ENCODE measurements around the gene ARPC2.

- no peak for TF ChIP-seq CTCF (IDR thresholded peaks at IDR 0.05; ENCODE audit: low read depth, low read length, missing input control)
- TF ChIP-seq JUND (IDR thresholded peaks at IDR 0.05), result no peak
- TF ChIP-seq, protein P1, sequence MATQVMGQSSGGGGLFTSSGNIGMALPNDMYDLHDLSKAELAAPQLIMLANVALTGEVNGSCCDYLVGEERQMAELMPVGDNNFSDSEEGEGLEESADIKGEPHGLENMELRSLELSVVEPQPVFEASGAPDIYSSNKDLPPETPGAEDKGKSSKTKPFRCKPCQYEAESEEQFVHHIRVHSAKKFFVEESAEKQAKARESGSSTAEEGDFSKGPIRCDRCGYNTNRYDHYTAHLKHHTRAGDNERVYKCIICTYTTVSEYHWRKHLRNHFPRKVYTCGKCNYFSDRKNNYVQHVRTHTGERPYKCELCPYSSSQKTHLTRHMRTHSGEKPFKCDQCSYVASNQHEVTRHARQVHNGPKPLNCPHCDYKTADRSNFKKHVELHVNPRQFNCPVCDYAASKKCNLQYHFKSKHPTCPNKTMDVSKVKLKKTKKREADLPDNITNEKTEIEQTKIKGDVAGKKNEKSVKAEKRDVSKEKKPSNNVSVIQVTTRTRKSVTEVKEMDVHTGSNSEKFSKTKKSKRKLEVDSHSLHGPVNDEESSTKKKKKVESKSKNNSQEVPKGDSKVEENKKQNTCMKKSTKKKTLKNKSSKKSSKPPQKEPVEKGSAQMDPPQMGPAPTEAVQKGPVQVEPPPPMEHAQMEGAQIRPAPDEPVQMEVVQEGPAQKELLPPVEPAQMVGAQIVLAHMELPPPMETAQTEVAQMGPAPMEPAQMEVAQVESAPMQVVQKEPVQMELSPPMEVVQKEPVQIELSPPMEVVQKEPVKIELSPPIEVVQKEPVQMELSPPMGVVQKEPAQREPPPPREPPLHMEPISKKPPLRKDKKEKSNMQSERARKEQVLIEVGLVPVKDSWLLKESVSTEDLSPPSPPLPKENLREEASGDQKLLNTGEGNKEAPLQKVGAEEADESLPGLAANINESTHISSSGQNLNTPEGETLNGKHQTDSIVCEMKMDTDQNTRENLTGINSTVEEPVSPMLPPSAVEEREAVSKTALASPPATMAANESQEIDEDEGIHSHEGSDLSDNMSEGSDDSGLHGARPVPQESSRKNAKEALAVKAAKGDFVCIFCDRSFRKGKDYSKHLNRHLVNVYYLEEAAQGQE (IDR thresholded peaks at IDR 0.05), result no peak
- no peak for TF ChIP-seq FOXA1 (IDR thresholded peaks at IDR 0.05)
- TF ChIP-seq, protein P2, sequence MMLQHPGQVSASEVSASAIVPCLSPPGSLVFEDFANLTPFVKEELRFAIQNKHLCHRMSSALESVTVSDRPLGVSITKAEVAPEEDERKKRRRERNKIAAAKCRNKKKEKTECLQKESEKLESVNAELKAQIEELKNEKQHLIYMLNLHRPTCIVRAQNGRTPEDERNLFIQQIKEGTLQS (IDR thresholded peaks at IDR 0.05), result no peak
Measured at GRCh38 chr2:218217360-218218267, 625 bp downstream of the ARPC2 start.
